HS-5 (cell line): ENCODE data around the gene ATP5F1C.
"Not testable (repeated sequence)": the region's sequence is repeated elsewhere in the genome, so short reads cannot be mapped to it uniquely, and the experiment has no call there.

ENCODE experiments used
- DNase-seq: peaks from one replicate; pipeline ENCODE4 v3.0.0-alpha.2; 2012; ENCODE audit warnings: low read depth

The ATP5F1C gene

DNA sequence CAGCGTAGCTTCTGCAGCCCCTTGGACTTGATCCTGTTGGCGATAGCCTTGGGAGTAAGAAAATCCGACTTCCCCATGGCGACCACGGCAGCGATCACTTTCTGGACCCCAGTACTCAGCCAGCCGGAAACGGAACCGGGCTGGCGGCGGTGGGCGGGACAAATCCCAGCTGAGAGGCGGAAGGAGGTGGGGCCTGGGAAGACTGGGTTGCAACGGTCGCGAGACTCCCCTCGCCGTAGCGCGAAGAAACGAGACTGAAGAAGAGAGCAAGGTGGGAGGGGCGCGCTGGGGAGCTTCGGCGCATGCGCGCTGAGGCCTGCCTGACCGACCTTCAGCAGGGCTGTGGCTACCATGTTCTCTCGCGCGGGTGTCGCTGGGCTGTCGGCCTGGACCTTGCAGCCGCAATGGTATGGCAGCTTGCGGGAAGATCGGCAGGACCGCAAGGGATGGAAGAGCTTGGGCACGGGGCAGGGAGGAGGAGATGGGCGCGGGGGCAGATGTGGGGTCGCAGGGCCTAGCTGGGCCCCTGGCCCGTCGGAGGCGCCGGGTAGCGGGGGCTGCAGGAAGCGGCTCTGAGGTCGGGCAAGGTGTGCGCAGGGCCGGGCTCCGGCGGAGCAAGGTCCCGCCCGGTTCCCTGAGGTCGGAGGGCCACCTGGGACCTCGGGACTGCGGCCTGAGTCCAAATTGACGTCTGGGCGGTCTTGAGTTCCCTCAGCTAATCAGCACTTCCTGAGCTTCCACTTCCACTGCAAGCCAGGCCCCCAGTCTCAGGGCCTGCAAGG is at the start of gene ATP5F1C, which contains the start of gene KIN:
ATP5F1C (plus strand) TSS at position 321 of the 782 bp plus-strand sequence; CDS start at position 352, 31 bp downstream.
KIN (minus strand) TSS at position 137 of the 782 bp plus-strand sequence; CDS start at position 77, 60 bp downstream.
- DNase-seq, result peak; percentile 63

DNA sequence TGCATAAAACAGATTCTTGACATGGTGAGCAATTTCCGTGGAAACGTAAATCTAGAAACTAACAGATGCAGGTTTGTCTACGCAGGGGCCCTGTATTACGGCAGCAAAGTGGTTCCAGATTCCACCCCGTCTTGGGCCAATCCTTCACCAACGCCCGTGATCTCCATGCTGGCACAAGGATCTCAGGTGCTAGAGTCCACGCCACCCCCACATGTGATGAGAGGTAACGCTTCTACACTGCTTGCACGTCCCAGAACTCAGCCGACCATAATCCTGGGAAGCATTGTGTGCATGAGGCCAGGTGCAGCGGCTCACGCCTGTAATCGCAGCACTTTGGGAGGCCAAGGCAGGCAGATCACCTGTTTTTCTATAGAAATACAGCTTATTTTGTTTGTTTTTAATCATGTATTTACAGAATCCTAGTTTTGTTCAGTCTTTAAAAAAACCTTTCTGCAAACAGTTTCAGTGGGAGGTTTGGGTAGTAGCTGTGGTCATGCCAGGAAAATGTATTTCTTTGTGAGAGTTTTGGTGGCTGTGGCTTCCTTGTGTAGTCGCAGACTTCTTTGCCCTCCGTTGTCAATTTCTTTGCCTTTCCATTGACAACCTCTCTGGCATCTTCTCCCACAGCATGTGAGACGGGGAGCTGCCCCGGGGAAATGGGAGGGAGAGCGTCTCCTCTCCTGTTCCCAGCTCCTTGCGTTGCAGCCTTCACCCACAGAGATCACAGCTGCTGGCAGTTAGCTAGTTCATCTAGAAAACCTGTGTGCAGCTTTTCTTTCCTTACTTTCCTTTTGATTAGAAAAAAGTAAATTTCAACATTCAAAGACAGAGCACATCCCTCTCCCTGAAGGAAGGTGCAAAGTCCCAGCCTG is 49.2 kb upstream of the ATP5F1C start:
- no peak for DNase-seq

DNA sequence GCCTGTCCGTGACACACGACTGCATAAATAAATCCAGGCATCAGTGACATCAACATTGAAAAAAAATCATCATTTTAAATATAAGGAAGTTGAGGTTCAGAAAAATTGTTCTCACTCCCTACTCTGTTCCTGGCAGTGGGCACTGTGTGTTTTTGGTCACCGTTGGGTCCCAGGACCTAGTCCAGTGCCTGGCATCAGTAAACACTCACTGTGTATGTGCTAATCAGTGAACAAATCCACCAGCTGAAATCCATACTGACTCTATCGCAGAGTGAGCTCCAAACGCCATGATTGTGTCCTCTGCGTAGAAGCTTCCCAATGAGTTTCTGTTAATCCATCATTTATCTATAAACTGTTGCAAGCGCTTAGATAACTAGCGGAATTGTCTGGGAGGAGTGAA is 43.7 kb upstream of the ATP5F1C start:
- no peak for DNase-seq

DNA sequence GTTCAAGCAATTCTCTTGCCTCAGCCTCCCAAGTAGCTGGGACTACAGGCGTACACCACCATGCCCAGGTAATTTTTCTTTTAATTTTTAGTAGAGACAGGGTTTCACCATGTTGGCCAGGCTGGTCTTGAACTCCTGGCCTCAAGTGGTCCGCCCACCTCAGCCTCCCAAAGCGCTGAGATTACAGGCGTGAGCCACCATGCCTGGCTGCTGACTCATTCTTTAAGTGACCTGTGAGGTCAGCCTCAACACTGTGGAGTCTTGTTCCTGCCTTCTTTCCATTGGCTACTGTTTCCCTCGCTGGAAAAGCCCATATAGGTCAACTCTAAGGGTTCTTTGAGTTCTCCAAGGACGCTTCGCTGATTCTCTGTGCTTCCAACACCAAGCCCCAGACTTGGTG is 39.3 kb upstream of the ATP5F1C start:
- not testable (repeated sequence) for DNase-seq

DNA sequence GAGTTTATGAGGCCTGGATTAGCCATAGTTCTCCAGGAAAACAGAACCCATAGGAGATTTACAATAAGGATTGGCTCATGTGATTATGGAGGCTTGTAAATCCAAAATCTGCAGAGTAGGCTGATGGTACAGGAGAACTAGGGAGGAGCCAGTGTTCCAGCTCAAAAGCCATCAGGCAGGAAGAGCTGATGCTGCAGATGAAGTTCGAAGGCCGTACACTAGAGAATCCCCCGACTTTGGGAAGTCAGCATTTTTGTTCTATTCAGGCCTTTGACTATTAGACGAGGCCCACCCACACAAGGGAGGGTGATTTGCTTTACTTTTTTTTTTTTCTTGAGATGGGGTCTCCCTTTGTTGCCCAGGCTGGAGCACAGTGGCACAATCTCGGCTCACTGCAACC is 37.8 kb upstream of the ATP5F1C start:
- no peak for DNase-seq

DNA sequence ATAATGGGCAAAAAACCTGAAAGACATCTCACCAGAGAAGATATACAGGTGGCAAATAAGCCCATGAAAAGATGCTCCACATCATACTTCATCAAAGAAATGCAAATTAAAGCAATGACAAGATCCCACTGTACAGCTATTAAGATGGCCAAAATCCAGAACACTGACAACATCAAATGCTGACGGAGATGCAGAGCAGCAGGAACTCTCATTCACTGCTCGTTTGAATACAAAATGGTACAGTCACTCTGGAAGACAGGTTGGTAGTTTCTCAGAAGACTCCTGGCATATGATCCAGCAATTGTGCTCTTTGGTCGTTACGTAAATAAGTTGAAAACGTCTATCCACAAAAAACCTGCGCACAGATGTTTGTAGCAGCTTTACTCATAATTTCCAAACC is 35.7 kb upstream of the ATP5F1C start:
- DNase-seq, result no peak

DNA sequence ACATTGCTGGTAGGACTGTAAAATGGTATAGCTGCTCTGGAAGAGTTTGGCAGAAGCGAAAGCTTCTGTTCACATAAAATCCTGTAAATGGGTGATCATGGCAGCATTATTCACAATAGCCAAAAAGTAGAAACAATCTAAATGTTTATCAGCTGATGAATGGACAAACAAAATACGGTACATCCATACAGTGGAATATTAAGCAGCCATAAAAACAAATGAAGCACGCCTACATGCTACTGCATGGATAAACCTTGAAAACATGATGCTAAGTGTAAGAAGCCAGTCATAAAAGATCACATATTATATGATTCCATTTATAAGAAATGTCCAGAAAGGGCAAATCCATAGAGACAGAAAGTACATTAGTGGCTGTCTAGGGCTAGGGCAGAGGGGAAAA is 32.9 kb upstream of the ATP5F1C start:
- no peak for DNase-seq

DNA sequence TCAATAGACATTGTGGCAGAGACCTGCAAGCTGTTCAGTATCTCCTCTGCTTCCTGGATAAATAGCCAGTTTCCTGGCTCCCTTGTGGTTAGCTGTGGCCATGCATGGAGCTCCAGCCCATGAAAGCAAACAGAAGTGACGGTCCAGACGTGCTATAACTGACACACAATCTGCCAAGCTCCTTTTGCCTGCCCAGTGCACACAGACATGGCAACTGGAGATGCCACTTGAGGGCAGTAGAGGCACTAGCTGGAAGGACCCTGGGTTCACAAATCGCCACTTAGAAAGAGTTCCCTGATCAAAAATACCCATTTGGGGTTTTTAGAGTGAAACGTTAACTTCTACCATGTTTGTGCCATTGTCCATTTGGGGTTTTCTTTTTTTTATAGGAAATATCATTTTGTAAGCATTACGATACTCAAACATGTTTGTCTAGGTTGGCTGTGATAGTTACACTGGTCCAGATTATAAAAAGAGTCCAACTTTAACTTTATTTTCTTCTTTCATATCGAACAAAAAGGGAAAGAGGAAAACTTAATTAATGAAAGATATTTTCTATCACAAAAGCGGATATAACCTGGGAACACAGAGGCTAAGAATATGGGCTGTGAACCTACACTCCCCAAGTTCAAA is 31.5 kb upstream of the ATP5F1C start:
- DNase-seq, result no peak

DNA sequence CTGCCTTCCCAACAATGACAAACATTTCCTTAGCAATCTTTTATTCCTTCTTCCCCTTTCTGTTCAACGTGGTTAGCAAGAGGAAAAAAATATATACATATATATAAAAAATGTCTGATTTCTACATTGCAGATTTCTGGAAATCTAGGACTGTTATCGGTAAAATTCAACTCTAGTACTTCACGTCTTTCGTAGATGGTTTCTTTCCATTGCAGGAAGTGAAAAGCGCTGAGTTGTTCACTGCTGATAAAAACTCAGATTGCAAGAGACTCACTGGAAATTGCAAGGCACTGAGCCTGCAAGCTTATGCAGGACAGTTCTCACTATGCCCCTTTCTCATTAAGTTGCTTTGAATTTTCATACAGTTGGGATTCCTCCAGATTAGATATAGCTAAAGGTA is 24.0 kb upstream of the ATP5F1C start:
- no peak for DNase-seq

DNA sequence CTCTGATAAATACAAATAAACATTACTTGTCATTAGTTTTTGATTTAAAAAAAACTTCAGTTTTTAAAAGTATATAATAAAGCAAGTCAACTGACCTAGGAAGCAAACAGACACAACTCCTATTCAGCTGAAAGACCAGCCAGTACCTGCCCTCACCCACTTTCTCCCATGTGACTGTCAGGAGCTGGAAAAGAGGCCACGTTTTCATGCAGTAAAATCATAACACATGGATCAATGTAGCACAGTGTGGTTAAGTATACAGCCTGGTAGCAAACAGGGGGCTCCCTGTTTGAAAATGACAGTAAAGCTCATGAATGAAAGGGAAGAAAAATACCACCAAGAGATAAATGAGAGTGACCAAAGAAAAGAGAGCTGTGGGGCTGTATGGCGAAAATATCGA is 21.7 kb upstream of the ATP5F1C start:
- no peak for DNase-seq

DNA sequence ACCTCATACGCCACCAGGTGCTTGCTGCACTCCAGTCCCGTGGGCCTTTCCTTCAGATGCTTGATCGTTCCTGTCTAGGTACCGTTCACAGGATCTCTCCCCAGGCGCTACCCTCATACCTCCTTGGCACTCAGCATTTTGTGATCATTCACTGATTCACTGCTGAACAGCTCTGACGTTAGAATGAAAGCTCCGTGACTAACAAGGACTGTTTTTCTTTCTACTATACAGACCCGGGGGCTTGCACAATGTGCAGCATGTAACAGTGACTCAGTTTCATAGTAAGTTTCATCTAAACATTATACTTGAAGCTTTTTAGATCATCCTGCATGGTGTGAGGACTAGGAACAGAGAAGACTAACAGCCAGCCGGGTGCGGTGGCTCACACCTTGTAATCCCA is 20.8 kb upstream of the ATP5F1C start:
- DNase-seq, result peak; percentile 16

DNA sequence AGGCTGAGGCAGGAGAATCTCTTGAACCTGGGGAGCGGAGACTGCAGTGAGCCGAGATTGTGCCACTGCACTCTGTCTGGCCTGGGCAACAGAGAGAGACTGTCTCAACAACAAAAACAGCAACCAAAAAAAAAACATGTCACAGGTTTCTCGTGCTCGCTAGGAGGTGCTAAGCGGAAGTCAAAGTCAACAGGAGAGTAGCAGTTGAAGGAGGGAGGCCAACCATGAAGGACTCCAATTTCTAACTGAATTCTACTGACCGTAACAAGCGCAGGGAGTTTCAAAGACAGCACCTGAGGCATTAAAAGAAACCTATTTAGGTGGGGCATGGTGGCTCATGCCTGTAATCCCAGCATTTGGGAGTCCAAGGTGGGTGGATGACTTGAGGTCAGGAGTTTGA is 19.6 kb upstream of the ATP5F1C start:
- DNase-seq, result no peak

DNA sequence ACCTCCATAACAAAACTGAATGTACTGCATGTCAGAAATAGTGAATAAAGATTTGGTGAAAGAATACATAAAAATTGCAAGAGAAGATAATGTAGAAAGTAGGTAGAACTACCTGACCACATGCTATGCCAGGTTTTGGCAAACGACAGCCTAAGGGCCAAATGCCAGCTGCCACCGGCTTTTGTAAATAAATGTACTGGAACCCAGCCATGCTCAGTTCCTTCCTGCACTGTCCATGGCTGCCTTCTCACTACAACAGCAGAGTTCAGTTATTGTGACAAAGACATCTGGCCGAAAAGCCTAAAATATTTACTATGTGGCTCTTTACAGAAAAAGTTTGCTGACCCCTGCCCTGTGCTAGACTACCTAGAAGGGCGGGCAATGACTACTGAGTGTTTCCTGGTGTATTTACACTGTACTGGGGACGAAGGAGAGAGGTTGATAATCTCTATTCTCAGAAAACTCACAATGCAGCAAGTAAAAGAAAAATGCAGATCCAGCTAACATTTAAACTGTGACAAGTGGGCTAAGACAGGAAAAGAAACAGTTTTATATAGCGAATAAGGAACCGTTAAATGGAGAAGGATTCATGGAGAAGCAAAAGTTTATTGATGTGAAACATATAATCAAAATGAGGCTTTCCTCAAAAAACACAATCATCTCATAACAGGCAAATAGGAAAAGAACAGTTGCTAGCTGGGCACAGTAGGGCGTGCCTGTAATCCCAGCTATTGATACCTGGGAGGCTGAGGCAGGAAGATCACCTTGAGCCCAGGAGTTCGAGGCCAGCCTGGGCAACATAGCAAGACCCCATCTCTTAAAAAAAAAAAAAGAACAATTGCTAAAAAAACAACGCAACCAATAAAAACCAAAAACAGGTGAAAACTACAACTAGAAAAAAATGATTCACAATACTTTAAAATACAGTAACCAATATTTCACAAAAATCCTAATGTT is 13.9 kb upstream of the ATP5F1C start:
- DNase-seq, result no peak

DNA sequence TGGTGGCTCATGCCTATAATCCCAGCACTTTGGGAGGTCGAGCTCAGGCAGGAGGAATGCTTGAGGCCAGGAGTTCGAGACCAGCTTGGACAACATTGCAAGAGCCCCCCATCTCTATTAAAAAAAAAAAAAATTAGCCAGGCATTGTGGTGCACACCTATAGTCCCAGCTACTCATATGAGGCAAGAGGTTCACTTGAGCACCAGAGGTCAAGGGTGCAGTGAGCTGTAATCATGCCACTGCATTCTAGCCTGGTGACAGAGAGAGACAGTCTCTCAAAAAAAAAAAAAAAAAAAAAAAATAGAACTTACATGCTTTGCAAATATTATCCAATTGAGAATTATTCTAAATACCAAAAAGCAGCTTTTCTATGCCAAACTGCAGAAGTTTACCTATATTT is 11.2 kb upstream of the ATP5F1C start:
- DNase-seq, result no peak

DNA sequence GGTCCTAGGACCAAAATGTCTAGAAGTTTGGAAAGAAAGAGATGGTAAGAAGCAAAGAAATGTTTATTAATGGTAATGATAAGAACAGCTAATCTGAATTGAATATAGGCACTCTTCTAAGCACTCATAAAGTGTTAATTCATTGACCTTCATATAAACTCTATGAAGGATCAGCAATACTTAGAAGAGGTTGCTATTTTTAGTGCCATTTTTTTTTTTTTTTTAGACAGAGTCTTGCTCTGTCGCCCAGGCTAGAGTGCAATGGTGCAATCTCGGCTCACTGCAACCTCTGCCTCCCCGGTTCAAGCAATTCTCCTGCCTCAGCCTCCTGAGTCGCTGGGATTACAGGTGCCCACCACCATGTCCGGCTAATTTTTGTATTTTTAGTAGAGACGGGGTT is 5.8 kb upstream of the ATP5F1C start:
- not testable (repeated sequence) for DNase-seq

DNA sequence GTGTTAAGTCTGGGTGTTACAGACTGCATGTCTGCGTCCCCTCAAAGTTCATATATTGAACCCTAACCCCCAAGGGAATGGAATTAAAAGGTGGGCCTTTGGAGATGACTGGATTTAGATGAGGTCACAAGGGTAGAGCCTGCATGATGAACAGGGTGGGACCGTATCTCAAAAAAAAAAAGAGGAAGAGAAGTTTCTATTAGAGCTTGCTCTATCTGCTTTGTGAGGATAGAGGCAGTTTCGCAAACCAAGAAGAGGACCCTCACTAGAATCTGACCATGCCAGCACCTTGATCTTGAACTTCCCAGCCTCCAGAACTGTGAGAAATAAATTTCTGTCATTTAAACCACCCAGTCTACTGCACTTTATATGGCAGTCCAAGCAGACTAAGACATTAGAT is 1.5 kb upstream of the ATP5F1C start:
- no peak for DNase-seq

DNA sequence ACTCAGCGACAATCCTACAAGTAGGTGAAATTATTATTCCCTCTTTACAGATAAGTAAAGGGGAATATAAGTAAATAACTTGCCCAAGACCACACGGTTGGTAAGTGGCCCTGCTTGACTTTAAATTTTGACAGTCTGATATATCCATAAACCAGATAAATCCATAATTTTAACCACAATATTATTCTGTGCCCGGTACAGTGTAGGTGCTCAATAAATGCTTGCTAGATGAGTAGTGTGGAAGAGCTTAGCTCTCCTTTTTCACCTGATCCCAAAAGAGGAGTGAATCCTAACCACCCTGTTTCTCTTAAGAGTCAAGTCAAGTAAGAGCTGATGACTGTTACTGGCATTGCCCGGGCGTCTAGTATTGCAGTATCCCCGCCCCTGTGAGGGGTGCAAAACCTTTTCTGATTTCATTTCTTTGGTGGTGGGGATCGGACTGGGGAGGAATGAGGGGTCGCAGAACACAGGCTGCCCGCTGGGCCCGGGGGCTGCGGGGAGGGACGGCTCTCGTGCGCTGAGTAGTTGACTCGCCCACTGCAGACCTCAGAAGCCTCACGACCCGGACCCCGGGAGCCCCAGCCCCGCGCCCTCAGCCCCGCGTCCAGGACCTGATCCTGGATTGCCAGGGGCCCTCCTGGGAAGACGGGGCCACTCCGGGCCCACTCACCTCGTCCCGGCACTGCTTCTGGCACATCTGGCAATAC is 674 bp upstream of the ATP5F1C start:
- no peak for DNase-seq

DNA sequence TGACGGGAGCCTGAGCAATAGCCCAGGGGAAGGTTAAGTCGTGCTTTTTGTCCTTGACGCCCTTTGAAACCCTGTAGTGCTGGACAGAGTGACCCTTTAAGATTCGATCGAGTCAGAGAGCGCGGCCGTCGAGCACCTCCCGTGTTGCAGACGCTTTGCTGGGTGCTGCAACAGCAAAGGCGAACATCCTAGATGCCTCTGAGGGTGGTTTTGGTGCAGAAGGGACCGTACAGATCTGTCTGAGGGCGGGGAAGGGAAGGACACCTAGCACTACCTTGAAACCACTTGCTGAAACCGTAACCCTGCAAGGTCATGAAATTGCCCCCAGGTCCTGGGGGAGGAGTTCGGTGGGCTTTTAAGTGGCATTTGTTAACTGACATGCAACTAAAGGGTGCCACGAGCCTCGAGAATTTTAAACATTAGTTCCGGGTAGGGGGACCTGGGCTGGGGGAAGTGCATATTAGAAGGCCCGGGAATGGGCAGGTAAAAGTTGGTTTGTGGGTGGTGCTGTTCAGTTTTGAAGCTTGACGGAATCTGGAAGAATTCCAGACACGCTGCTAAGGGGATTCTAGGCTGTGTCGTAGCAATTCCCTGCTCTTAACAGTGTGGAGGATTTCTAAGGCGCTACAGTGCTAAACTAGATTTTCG is 786 bp downstream of the ATP5F1C start:
- DNase-seq, result no peak

DNA sequence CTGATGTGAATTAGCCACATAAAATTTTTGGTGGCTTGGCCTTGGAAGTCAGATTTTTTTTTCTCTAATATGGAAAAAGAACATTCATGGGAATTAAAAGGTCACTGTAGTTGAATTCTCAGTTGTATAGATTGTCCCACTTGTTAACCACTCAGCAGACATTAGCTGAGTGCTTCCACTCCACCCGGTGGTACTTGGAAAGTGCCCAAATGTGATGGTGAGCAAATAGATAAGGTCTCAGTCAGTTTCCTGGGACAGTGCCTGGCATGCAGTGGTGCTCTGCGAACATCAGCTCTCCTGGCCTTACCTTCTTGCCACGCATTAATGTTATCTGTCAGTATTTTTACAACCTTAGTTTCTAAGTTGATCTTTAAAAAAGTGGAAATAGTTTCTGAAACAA is 1.4 kb downstream of the ATP5F1C start:
- DNase-seq, result no peak

DNA sequence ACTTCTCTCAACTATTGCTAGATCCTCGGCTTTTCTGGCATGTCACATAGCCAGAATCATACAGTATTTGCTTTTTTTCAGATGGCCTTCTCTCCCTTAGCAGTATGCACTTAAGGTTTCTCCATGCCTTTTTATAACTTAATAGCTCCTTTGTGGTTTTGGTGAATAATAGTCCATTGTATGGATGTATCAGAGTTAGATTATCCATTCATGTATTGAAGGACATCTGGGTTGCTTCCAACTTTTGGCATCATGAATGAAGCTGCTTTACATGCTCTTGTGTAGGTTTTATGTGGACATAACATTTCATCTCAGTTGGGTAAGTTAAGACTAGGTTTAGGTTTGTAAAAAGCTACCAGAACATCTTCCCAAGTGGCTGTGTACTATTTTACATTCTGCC is 4.6 kb downstream of the ATP5F1C start:
- DNase-seq, result no peak
